H1 (cell line): ENCODE measurements around the gene LRRC74A.

Source experiments
- CTCF ChIP-seq, 3 experiments: IDR thresholded peaks; 1 replicate in 2 of 3; 2 replicates in 1 of 3; pipeline versions ENCODE4 v1.5.1 to v1.6.1; 2011; ENCODE audit warnings: low read length in 3 of 3, mild to moderate bottlenecking in 3 of 3, inconsistent platforms in 2 of 3, low read depth in 1 of 3, moderate library complexity in 1 of 3; ENCODE audit not compliant: insufficient read depth in 1 of 3; ENCODE audit errors: control extremely low read depth in 1 of 3
- EP300 ChIP-seq, 2 experiments: IDR thresholded peaks; 1 replicate in 1 of 2; 2 replicates in 1 of 2; pipeline ENCODE4 v1.6.1; 2011 to 2012; ENCODE audit warnings: low read depth in 2 of 2, low read length in 2 of 2, mild to moderate bottlenecking in 2 of 2, borderline replicate concordance in 1 of 2, inconsistent platforms in 1 of 2, moderate library complexity in 1 of 2
- POLR2AphosphoS5 ChIP-seq: IDR thresholded peaks from 2 replicates; pipeline ENCODE4 v1.6.1; 2011; ENCODE audit warnings: low read depth, low read length
- RXRA ChIP-seq: IDR thresholded peaks from 2 replicates; pipeline ENCODE4 v1.6.1; 2011; ENCODE audit warnings: low read depth, mild to moderate bottlenecking, low read length, moderate library complexity; ENCODE audit not compliant: insufficient read depth
- SP2 ChIP-seq: IDR thresholded peaks from 2 replicates; pipeline ENCODE4 v1.6.1; 2012; ENCODE audit warnings: mild to moderate bottlenecking, low read length, inconsistent platforms

- TF ChIP-seq SP2 (no peak), RXRA (no peak), POLR2AphosphoS5 (no peak), CTCF (IDR thresholded peaks at IDR 0.05; ENCODE audit: control extremely low read depth in 1 of 3, insufficient read depth in 1 of 3, low read depth in 1 of 3, low read length in 3 of 3) (no peak), EP300 (IDR thresholded peaks at IDR 0.05; ENCODE audit: borderline replicate concordance in 1 of 2, low read depth in 2 of 2, low read length in 2 of 2) (no peak)
Observed at GRCh38 chr14:76904100-76904739, 78.0 kb downstream of the LRRC74A start.
